ENCODE data around the gene YWHAB.
"Not testable (repeated sequence)": the region's sequence is repeated elsewhere in the genome, so short reads cannot be mapped to it uniquely, and the experiment has no call there.

YWHAB gene

DNA sequence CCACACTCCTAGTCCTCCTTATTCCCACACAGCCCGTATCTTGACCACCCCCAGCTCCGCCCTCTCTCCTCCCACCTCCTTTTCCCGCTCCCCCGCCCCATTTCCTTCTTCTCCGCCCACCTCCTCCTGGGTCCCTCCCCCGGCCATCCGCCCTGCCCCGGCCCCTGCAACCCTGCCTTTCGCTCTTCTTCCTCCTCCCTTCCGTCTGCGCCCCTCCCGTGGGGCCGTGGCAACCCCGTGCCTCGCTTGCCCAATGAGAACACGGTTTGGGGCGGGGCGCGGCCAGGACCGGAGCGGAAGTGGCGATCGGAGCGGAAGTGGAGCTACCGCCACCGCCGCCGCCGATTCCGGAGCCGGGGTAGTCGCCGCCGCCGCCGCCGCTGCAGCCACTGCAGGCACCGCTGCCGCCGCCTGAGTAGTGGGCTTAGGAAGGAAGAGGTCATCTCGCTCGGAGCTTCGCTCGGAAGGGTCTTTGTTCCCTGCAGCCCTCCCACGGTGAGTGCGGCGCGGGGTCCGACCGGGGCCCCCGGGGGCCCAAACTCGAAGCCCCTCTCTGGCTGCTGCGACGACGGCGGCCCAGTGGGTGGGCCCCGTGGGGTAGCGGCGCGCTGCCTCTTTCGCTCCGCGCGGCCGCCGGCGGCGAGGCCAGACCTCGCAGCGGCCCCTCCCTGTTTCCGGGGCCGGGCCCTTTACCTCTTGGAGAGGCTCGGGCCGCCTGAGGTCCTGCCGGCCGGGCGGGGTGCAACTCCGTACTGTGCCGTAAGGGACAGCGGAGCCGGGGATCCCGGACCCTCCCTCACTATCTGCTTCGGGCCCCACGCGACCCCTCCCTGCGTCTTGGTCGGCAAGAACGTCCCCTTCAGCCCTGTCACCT, at the start of gene YWHAB:
Gene YWHAB, plus strand, starts transcription at position 314 of the 874 bp plus-strand sequence. CDS start 15,829 bp downstream, outside the sequence.
- peak; percentile 98 to 99 for DNase-seq (ENCODE audit: low read depth in 2 of 2)

GRCh38 chr20:44836601-44837120, 48.8 kb upstream of the YWHAB start:
- DNase-seq (ENCODE audit: low read depth in 2 of 2) = no peak

GRCh38 chr20:44837946-44838345, 47.6 kb upstream of the YWHAB start:
- no peak for DNase-seq (ENCODE audit: low read depth in 2 of 2)

DNA sequence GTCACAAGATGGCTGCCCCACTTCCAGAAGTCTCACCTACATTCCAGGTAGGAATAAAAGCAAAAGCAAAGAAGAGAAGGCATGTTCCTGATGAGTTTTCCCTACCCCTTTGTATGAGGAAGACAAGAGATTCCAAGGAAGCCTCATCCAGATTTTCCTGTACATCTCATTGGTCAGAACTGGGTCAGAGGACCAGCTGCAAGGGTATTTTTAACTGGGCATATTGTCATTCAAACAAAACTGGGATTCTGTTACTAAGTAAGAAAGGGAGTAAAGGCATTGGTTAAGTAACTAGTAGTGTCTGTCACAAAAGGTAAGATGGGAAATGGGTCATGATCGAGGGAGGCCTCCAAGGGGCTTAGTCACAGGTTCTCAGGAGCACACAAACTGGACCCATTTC, 47.0 kb upstream of the YWHAB start:
- no peak for DNase-seq (ENCODE audit: low read depth in 2 of 2)

GRCh38 chr20:44839481-44839880, 46.0 kb upstream of the YWHAB start:
- DNase-seq (ENCODE audit: low read depth in 2 of 2) = no peak

DNA sequence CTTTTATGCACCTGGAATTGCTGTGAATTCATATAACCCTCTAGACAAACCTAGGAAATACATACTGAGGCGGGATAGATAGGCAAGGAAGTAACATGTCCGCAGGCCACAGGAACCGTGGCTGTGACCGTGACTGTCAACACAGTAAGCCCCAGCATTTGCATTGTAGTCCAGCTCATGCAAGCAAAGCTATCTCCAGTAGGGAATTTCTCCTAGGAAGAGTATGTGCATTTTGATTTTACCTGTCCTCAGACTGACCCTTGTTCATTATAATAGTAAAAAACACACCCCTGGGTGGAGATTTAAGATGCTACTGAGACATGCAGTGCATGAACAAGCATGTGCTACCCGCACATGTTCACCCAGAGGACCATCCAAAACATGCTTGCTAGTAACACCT, 44.7 kb upstream of the YWHAB start:
- no peak for DNase-seq (ENCODE audit: low read depth in 2 of 2)

DNA sequence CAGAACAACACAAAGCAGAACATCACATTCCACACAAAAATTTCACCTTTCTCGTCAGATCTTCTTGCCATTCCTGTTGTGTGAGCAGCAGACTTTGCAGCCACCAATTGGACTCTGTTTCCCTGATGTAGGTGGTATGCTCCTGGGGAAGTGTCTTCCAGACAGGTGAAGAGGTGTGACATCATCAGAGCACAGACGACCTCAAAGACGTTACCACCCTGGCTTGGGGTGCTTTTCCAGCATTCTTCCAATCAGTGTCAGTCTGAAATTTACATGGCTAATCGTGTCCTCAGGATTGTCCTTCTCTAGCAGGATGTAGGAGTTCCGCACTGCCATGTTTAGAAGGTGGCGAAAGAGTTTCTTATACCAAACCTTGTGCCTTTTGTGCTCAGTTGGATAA, 43.5 kb upstream of the YWHAB start:
- no peak for DNase-seq (ENCODE audit: low read depth in 2 of 2)

DNA sequence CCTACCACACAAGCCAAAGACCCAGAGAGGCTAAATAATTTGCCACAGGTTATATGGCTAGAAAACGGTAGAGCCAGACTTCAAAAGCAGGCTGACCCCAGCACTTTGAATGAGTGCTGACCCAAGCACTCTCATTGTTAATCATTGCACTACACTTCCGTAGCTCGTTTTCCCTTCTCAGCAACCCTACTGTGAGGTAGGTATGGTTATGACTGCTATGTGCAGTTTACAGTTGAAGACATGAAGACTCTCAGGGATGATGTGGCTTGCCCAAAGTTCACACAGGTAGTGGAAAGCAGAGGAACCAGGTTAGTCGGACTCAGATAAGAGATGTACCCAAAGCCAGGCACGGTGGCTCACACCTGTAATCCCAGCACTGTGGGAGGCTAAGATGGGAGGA, 41.6 kb upstream of the YWHAB start:
- no peak for DNase-seq (ENCODE audit: low read depth in 2 of 2)

- DNase-seq (ENCODE audit: low read depth in 2 of 2) = no peak
These were observed 37.1 kb upstream of the YWHAB start for GRCh38 chr20:44848254-44849015.

GRCh38 chr20:44849703-44850102, 35.8 kb upstream of the YWHAB start:
- DNase-seq (ENCODE audit: low read depth in 2 of 2) = no peak

DNA sequence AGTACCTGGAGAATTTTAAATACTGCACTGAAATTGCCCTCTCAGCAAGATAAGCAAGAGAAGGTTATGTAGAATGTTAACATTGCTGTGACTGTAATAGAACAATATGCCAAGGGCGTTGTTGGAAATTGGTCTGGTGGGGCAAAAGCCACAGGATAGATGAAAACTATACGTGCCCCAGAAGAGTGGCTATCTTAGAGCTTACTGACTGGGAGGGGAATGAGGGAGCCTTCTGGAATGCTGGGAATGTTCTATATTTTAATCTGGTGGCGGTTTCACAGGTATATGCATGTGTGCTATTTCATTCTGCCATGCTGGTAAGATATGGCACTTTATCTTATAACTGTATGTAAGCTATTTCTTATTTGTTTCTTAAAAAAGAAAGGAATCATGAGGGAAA, 35.2 kb upstream of the YWHAB start:
- DNase-seq (ENCODE audit: low read depth in 2 of 2) = no peak

DNA sequence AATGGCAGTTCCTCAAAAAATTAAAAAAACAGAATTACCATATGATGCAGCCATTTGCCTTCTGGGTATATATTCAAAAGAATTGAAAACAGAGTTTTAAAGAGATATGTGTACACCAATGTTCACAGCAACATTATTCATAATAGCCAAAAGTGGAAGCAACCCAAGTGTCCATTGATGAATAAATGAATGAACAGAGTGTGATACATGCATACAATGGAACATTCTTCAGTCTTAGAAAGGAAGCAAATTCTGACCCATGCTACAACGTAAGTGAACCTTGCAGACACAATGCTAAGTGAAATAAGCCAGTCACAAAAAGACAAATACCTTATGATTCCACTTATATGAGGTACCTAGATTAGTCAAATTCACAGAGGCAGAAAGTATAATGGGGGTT, 34.7 kb upstream of the YWHAB start:
- DNase-seq (ENCODE audit: low read depth in 2 of 2) = no peak

GRCh38 chr20:44851545-44851944, 34.0 kb upstream of the YWHAB start:
- DNase-seq (ENCODE audit: low read depth in 2 of 2) = no peak

GRCh38 chr20:44856442-44856841, 29.1 kb upstream of the YWHAB start:
- no peak for DNase-seq (ENCODE audit: low read depth in 2 of 2)

DNA sequence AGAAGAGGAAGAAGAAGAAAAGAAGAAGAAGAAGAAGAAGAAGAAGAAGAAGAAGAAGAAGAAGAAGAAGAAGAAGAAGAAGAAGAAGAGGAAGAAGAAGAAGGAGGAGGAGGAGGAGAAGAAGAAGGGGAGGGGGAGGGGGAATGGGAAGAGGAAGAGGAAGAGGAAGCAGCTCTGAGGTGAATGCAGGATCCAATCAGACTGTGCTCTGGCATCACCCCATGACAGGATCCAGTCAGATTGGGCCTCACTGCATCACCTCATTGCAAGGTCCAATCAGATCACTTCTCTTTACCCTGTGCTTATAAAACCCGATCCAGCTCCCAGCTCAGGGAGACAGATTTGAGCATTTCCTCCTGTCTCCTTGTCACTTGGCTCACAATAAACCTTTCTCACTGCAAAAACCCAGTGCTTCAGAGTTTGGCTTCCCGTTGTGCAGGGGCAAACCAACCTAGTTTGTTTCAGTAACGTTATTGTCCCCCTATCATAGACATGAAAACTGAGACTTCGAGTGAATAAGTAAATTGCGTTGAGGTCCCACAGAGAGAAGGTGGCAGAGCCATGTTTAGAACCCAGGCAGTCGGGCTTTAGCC, 28.6 kb upstream of the YWHAB start:
- no peak for DNase-seq (ENCODE audit: low read depth in 2 of 2)

DNA sequence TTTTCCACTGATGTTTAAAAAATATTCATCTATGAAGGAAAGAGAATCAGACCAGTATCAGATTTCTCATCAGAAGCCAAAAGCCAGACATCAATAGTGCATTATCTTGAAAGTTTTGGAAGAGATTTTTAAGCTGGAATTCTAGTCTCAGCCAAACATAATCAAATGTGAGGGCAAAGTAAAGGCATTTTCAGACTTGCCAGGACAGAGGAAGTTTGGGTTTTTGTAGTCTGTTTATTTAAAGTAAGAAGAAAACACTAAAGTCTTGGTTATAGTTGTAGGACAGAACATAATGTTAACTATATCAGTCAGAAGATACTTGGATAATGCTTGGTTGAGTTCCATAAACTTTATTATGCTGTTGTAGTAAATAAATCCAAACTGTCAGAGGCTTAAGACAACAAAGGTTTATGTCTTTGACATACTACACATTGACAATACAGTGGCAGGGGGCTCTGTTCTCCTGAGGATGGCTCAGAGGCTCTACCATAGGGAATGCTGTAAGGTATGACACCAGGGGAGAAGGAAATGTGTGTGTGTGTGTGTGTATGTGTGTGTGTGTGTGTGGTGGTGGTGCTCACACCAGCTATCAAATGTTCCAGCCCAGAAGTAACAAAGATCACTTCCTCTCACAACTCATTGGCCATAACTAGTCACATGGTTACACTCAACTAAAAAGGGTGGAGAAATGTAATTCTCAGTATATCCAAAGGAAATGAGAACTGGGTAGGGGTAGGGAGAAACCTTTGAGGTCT, 26.7 kb upstream of the YWHAB start:
- no peak for DNase-seq (ENCODE audit: low read depth in 2 of 2)

DNA sequence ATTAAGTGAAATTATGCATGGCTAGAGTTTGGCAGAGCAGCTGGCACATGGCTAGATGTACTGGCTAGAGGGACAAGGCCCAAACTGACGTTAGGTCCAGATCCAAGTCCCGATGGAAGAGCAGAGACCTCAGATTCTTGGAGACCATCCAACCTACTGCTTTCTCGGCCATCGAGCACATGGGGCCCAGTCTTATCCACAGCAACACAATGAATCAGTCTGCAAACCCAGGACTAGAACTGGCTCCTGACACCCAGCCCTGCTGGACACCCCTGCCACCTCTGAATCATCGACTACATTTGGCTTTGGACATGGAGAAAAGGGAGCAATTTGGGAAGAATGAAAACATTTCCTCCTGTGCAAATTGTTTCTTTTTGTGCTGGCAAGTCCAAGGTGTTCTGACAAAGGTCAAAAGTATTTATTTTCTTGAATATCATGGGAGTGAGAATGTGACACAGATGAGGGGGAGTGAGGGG, 23.9 kb upstream of the YWHAB start:
- DNase-seq (ENCODE audit: low read depth in 2 of 2) = no peak

DNA sequence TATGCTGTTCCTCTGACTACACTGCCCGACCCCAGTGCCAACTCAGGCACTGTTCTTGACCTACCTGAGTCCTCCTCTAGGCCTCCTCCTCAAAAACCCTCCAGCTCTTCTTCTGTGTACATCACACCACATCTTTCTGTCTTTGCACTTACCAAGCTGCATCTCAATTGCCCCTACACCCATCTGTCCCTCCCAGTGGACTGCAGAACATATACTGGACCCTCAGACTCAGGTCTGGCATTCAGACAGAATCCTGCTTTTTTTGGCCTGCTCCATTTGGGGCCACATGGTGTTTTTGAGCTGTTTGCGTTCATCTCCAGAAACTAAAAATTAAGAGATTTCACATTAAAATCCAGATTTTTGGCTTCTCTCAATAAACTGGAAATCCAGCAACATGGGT, 23.2 kb upstream of the YWHAB start:
- DNase-seq (ENCODE audit: low read depth in 2 of 2) = no peak

GRCh38 chr20:44863365-44864084, 22.0 kb upstream of the YWHAB start:
- not testable (repeated sequence) for DNase-seq (ENCODE audit: low read depth in 2 of 2)

GRCh38 chr20:44864493-44864892, 21.0 kb upstream of the YWHAB start:
- not testable (repeated sequence) for DNase-seq (ENCODE audit: low read depth in 2 of 2)

Data from stimulated activated CD4-positive, alpha-beta T cell treated with anti-CD3 and anti-CD28 coated beads, Interleukin-4, amount 100 ng/mL, for 48 hours (primary cell).